WTC11 (cell line): ENCODE measurements around the gene GSTO2.

ENCODE experiments used
- ELF4 ChIP-seq: sonication (generic); formaldehyde crosslinking; IDR thresholded peaks from 2 replicates; pipeline ENCODE4 v1.8.1; 2022; ENCODE audit warnings: low read depth, mild to moderate bottlenecking, moderate library complexity, missing genetic modification reagents
- FOXP1 ChIP-seq: sonication (generic); formaldehyde crosslinking; IDR thresholded peaks from 2 replicates; pipeline ENCODE4 v1.8.0; 2022; ENCODE audit warnings: missing genetic modification reagents, mild to moderate bottlenecking, moderate library complexity, borderline replicate concordance

GRCh38 chr10:104257235-104257634 lies 11.7 kb upstream of the GSTO2 start:
- TF ChIP-seq FOXP1 (no peak), ELF4 (CRISPR knock-in tag) (no peak)
